Measurements from ENCODE around the gene CCDC47. TPM values are rescaled to one million over a fixed set of nuclear protein-coding genes. Genes with fewer than 3 reads are reported as not detected.

Gene CCDC47
- total RNA-seq, 1 donor = 38.9 TPM

GRCh38 chr17:63700528-63701455, 72.6 kb downstream of the CCDC47 start:
- Histone ChIP-seq H3K4me1 (ENCODE audit: insufficient read depth, low read length) (peaks cover 73% of the 10 kb centered on the region), H3K4me3 (ENCODE audit: low read length) (peak overlapping the region; percentile 96), H3K9me3 (ENCODE audit: low read depth, low read length) (no peaks in the 10 kb centered on the region), H3K27me3 (ENCODE audit: insufficient read depth, low read length) (no peaks in the 10 kb centered on the region)

- Histone ChIP-seq H3K9me3 (ENCODE audit: low read depth, low read length) (no peaks in the 10 kb centered on the region), H3K27me3 (ENCODE audit: insufficient read depth, low read length) (no peaks in the 10 kb centered on the region), H3K4me1 (ENCODE audit: insufficient read depth, low read length) (peaks cover 73% of the 10 kb centered on the region), H3K4me3 (ENCODE audit: low read length) (peak within 1 kb of the TSS; percentile 96)
Observed at GRCh38 chr17:63699638-63700527, 73.5 kb downstream of the CCDC47 start, which contains the start of gene LIMD2. Gene LIMD2, minus strand, starts transcription at chr17:63700125. Its CDS starts 827 bp downstream, at chr17:63699298.

- H3K4me3 ChIP-seq (ENCODE audit: low read length) = peak overlapping the region; percentile 96
- H3K9me3 ChIP-seq (ENCODE audit: low read depth, low read length) = no peaks in the 10 kb centered on the region
- H3K4me1 ChIP-seq (ENCODE audit: insufficient read depth, low read length) = peaks cover 76% of the 10 kb centered on the region
- H3K27me3 ChIP-seq (ENCODE audit: insufficient read depth, low read length) = no peaks in the 10 kb centered on the region
Observed at GRCh38 chr17:63698886-63699637, 74.3 kb downstream of the CCDC47 start.

- Histone ChIP-seq H3K4me1 (ENCODE audit: insufficient read depth, low read length) (peaks cover 71% of the 10 kb centered on the region), H3K27me3 (ENCODE audit: insufficient read depth, low read length) (no peaks in the 10 kb centered on the region), H3K9me3 (ENCODE audit: low read depth, low read length) (no peaks in the 10 kb centered on the region), H3K4me3 (ENCODE audit: low read length) (peak overlapping the region; percentile 96)
Observed at GRCh38 chr17:63698381-63698885, 75.0 kb downstream of the CCDC47 start.

GRCh38 chr17:63697341-63698286, 75.8 kb downstream of the CCDC47 start:
- H3K4me1 ChIP-seq (ENCODE audit: insufficient read depth, low read length) = peaks cover 63% of the 10 kb centered on the region
- no peaks in the 10 kb centered on the region for H3K9me3 ChIP-seq (ENCODE audit: low read depth, low read length)
- H3K4me3 ChIP-seq (ENCODE audit: low read length) = peak overlapping the region; percentile 96
- H3K27me3 ChIP-seq (ENCODE audit: insufficient read depth, low read length) = no peaks in the 10 kb centered on the region

GRCh38 chr17:63696381-63696961, 76.9 kb downstream of the CCDC47 start:
- no peaks in the 10 kb centered on the region for H3K9me3 ChIP-seq (ENCODE audit: low read depth, low read length)
- H3K4me3 ChIP-seq (ENCODE audit: low read length) = no peak overlapping the region
- H3K27me3 ChIP-seq (ENCODE audit: insufficient read depth, low read length) = no peaks in the 10 kb centered on the region
- peaks cover 54% of the 10 kb centered on the region for H3K4me1 ChIP-seq (ENCODE audit: insufficient read depth, low read length)

GRCh38 chr17:63695889-63696288, 77.5 kb downstream of the CCDC47 start:
- H3K27me3 ChIP-seq (ENCODE audit: insufficient read depth, low read length) = no peaks in the 10 kb centered on the region
- H3K4me1 ChIP-seq (ENCODE audit: insufficient read depth, low read length) = peaks cover 48% of the 10 kb centered on the region
- H3K9me3 ChIP-seq (ENCODE audit: low read depth, low read length) = no peaks in the 10 kb centered on the region
- H3K4me3 ChIP-seq (ENCODE audit: low read length) = no peak overlapping the region

Other genes starting within 250 kb of the CCDC47 start
- 5.4 TPM for gene DCAF7, start 223.1 kb downstream of the CCDC47 start, total RNA-seq
- 15.3 TPM for gene TACO1, start 172.7 kb downstream of the CCDC47 start, total RNA-seq
- 120 TPM for gene MAP3K3, start 151.2 kb downstream of the CCDC47 start, total RNA-seq
- gene LIMD2, start 73.5 kb downstream of the CCDC47 start, total RNA-seq = 274 TPM
- 37.7 TPM for gene STRADA, start 31.8 kb downstream of the CCDC47 start, total RNA-seq
- 112 TPM for gene DDX42, start 573 bp upstream of the CCDC47 start, total RNA-seq
- gene PSMC5, start 53.8 kb upstream of the CCDC47 start, total RNA-seq = 15.3 TPM
- gene FTSJ3, start 54.1 kb upstream of the CCDC47 start, total RNA-seq = 13.2 TPM
- gene SMARCD2, start 69.1 kb upstream of the CCDC47 start, total RNA-seq = 56.0 TPM
- gene CSH2, start 100.1 kb upstream of the CCDC47 start, total RNA-seq = 0.10 TPM
- not detected for gene GH2, start 108.3 kb upstream of the CCDC47 start, total RNA-seq
- not detected for gene CSH1, start 123.0 kb upstream of the CCDC47 start, total RNA-seq
- gene CSHL1, start 137.7 kb upstream of the CCDC47 start, total RNA-seq = not detected
- gene GH1, start 145.2 kb upstream of the CCDC47 start, total RNA-seq = not detected
- 26.0 TPM for gene CD79B, start 158.7 kb upstream of the CCDC47 start, total RNA-seq
- under 0.01 TPM for gene SCN4A, start 199.3 kb upstream of the CCDC47 start, total RNA-seq
- 0.21 TPM for gene PRR29, start 224.8 kb upstream of the CCDC47 start, total RNA-seq
- 40.1 TPM for gene ICAM2, start 247.0 kb upstream of the CCDC47 start, total RNA-seq

Measured in mononuclear cell (primary cell).